RCC 7860 (cell line): ENCODE results near the gene FANCF.
"Not testable (repeated sequence)": the region's sequence is repeated elsewhere in the genome, so short reads cannot be mapped to it uniquely, and the experiment has no call there.

Source experiments
- DNase-seq: peaks from one replicate; pipeline ENCODE4 v3.0.0-alpha.2; 2015; ENCODE audit warnings: low spot score
- FAIRE-seq: peaks from 2 replicates; lab custom pipeline; 2012; peaks lifted over from hg19 to GRCh38; lab: Jason Lieb, UNC

The FANCF gene

GRCh38 chr11:22625448-22626287 is at the start of gene FANCF:
FANCF (minus strand) TSS chr11:22625823; CDS start chr11:22625810, 13 bp downstream.
- DNase-seq (peak; percentile 91), FAIRE-seq (peak; percentile 35)

GRCh38 chr11:22674470-22675439 is 49.1 kb upstream of the FANCF start:
- FAIRE-seq: no peak

GRCh38 chr11:22671751-22672150 is 46.1 kb upstream of the FANCF start:
- FAIRE-seq (no peak), DNase-seq (no peak)

More at GRCh38 chr11:22674470-22675439, 49.1 kb upstream of the FANCF start:
- no peak for DNase-seq

- FAIRE-seq (no peak), DNase-seq (no peak)
These were observed 45.2 kb upstream of the FANCF start for GRCh38 chr11:22670830-22671229.

GRCh38 chr11:22669368-22669767 is 43.7 kb upstream of the FANCF start:
- DNase-seq (no peak), FAIRE-seq (no peak)

GRCh38 chr11:22668005-22668796 is 42.6 kb upstream of the FANCF start:
- FAIRE-seq: no peak
- no peak for DNase-seq

GRCh38 chr11:22666688-22667439 is 41.2 kb upstream of the FANCF start:
- no peak for DNase-seq
- FAIRE-seq: no peak

GRCh38 chr11:22666325-22666687 is 40.7 kb upstream of the FANCF start, which contains the start of gene GAS2:
GAS2 (plus strand) TSS chr11:22666611; CDS start chr11:22674870, 8,259 bp downstream.
- DNase-seq (no peak), FAIRE-seq (no peak)

GRCh38 chr11:22659783-22660182 is 34.2 kb upstream of the FANCF start:
- FAIRE-seq: no peak
- DNase-seq: no peak

GRCh38 chr11:22657101-22657694 is 31.6 kb upstream of the FANCF start:
- no peak for DNase-seq
- no peak for FAIRE-seq

GRCh38 chr11:22656130-22656529 is 30.5 kb upstream of the FANCF start:
- FAIRE-seq (no peak), DNase-seq (no peak)

GRCh38 chr11:22652346-22652745 is 26.7 kb upstream of the FANCF start:
- DNase-seq, FAIRE-seq: not testable (repeated sequence)

- no peak for FAIRE-seq
These were observed 15.9 kb upstream of the FANCF start for GRCh38 chr11:22641559-22641958.

GRCh38 chr11:22640862-22641261 is 15.2 kb upstream of the FANCF start:
- DNase-seq (no peak), FAIRE-seq (no peak)

More at GRCh38 chr11:22641559-22641958, 15.9 kb upstream of the FANCF start:
- no peak for DNase-seq

- FAIRE-seq (no peak), DNase-seq (no peak)
These were observed 10.1 kb upstream of the FANCF start for GRCh38 chr11:22635689-22636088.

- DNase-seq (no peak), FAIRE-seq (no peak)
These were observed 9.4 kb upstream of the FANCF start for GRCh38 chr11:22634897-22635629.

GRCh38 chr11:22633354-22633902 is 7.8 kb upstream of the FANCF start:
- FAIRE-seq (no peak), DNase-seq (no peak)

- DNase-seq (no peak), FAIRE-seq (no peak)
These were observed 1.8 kb upstream of the FANCF start for GRCh38 chr11:22627421-22627820.
